SK-N-SH (cell line): ENCODE measurements around the gene OST4. TPM values are rescaled to one million over a fixed set of nuclear protein-coding genes. Genes with fewer than 3 reads are reported as not detected.

ENCODE experiments used
- CTCF ChIA-PET: fragments of 300-600, 350-600 bp; formaldehyde crosslinking; extraction: SDS; loops from one replicate; lab custom pipeline; 2021; lab: Yijun Ruan, JAX
- POLR2A ChIA-PET: fragments of 350-600 bp; sonication (Branson Sonifier 250); formaldehyde crosslinking; extraction: SDS; loops from one replicate; lab custom pipeline; 2020; ENCODE audit warnings: antibody characterized with exemption, inconsistent platforms; lab: Yijun Ruan, JAX
- DNase-seq: peaks from one replicate; pipeline ENCODE4 v3.0.0; 2012
- H2AFZ ChIP-seq: fragments of 200-600 bp; sonication (generic); 2 replicates; pipeline ENCODE4 v1.8.1; 2016; ENCODE audit warnings: antibody characterized with exemption, mild to moderate bottlenecking, low read depth
- H3F3A ChIP-seq: fragments of 200-600 bp; sonication (generic); replicated peaks from 2 replicates; pipeline ENCODE3; 2016; ENCODE audit warnings: antibody characterized with exemption, mild to moderate bottlenecking; ENCODE audit not compliant: insufficient read depth
- H3K27ac ChIP-seq, 2 experiments: fragments of 200-500 bp in 1 of 2; fragments of 200-600 bp in 1 of 2; sonication (Bioruptor generic) in 1 of 2; sonication (generic), shearing (Covaris generic) in 1 of 2; 2 replicates each; pipeline versions ENCODE4 v1.5.1 to v1.6.1; 2014 to 2016; ENCODE audit warnings: low read depth in 2 of 2, inconsistent platforms in 1 of 2, low read length in 1 of 2, mild to moderate bottlenecking in 1 of 2, mixed read lengths in 1 of 2
- H3K27me3 ChIP-seq: fragments of 200-600 bp; sonication (generic), shearing (Covaris generic); 2 replicates; pipeline ENCODE4 v1.6.1; 2016; ENCODE audit warnings: mixed run types; ENCODE audit not compliant: insufficient read depth
- H3K36me3 ChIP-seq, 2 experiments: fragments of 200-500 bp in 1 of 2; fragments of 200-600 bp in 1 of 2; sonication (Bioruptor generic) in 1 of 2; sonication (generic) in 1 of 2; replicated peaks in 1 of 2; 2 replicates each; pipeline versions ENCODE3 to v1.5.1; 2014 to 2016; ENCODE audit warnings: low read length in 1 of 2, mild to moderate bottlenecking in 1 of 2; ENCODE audit not compliant: insufficient read depth in 2 of 2, control insufficient read depth in 1 of 2
- H3K4me1 ChIP-seq, 2 experiments: fragments of 200-500 bp in 1 of 2; fragments of 200-600 bp in 1 of 2; sonication (Bioruptor generic) in 1 of 2; sonication (generic), shearing (Covaris generic) in 1 of 2; 2 replicates each; pipeline versions ENCODE4 v1.5.1 to v1.6.1; 2014 to 2016; ENCODE audit warnings: low read depth in 1 of 2, low read length in 1 of 2, mixed run types in 1 of 2; ENCODE audit not compliant: insufficient read depth in 2 of 2, control insufficient read depth in 1 of 2
- H3K4me2 ChIP-seq: fragments of 200-600 bp; sonication (generic), shearing (Covaris generic); 2 replicates; pipeline ENCODE4 v1.6.1; 2017; ENCODE audit warnings: mixed run types
- H3K4me3 ChIP-seq, 2 experiments: fragments of 200-500 bp in 1 of 2; fragments of 200-600 bp in 1 of 2; sonication (Bioruptor generic) in 1 of 2; sonication (generic), shearing (Covaris generic) in 1 of 2; 2 replicates each; pipeline versions ENCODE4 v1.5.1 to v1.8.1; 2014 to 2016; ENCODE audit warnings: low read depth in 2 of 2, inconsistent platforms in 1 of 2, low read length in 1 of 2, mild to moderate bottlenecking in 1 of 2, mixed read lengths in 1 of 2, moderate library complexity in 1 of 2
- H3K79me2 ChIP-seq: fragments of 200-600 bp; sonication (generic); 2 replicates; pipeline ENCODE4 v1.8.1; 2017; ENCODE audit warnings: mild to moderate bottlenecking; ENCODE audit not compliant: insufficient read depth
- H3K9ac ChIP-seq: fragments of 200-600 bp; sonication (generic); 2 replicates; pipeline ENCODE4 v1.6.1; 2017; ENCODE audit warnings: mixed run types
- H3K9me2 ChIP-seq: fragments of 200-600 bp; sonication (generic); 2 replicates; pipeline ENCODE4 v1.6.1; 2017; ENCODE audit warnings: mixed run types
- H3K9me3 ChIP-seq: fragments of 200-600 bp; sonication (generic); 2 replicates; pipeline ENCODE4 v1.6.1; 2017; ENCODE audit warnings: mixed run types, mild to moderate bottlenecking, moderate library complexity
- H4K20me1 ChIP-seq: fragments of 200-600 bp; sonication (generic); 2 replicates; pipeline ENCODE4 v1.6.1; 2017; ENCODE audit warnings: mild to moderate bottlenecking, mixed run types; ENCODE audit not compliant: insufficient read depth
- CHD2 ChIP-seq: fragments of 150-350 bp; IDR thresholded peaks from 2 replicates; pipeline ENCODE4 v1.6.1; 2018; ENCODE audit warnings: low read length; ENCODE audit not compliant: partially characterized antibody
- ELF1 ChIP-seq: IDR thresholded peaks from 2 replicates; pipeline ENCODE4 v1.4.0; 2012
- EP300 ChIP-seq, 2 experiments: IDR thresholded peaks; 2 replicates each; pipeline versions ENCODE4 v1.4.0 to v1.6.1; 2012; ENCODE audit warnings: borderline replicate concordance in 1 of 2, low read depth in 1 of 2, low read length in 1 of 2
- EZH2phosphoT487 ChIP-seq: fragments of 200-600 bp; sonication (generic); IDR thresholded peaks from 2 replicates; pipeline ENCODE4 v1.6.1; 2017; ENCODE audit warnings: low read depth, mixed run types, mild to moderate bottlenecking, antibody characterized with exemption, moderate library complexity, borderline replicate concordance
- FOXJ3 ChIP-seq: sonication (generic); formaldehyde crosslinking; IDR thresholded peaks from 2 replicates; pipeline ENCODE4 v1.5.1; 2020; ENCODE audit warnings: mild to moderate bottlenecking, missing genetic modification reagents
- MEF2A ChIP-seq: IDR thresholded peaks from 2 replicates; pipeline ENCODE4 v1.4.0; 2012; ENCODE audit warnings: low read depth, borderline replicate concordance
- POLR2AphosphoS5 ChIP-seq: IDR thresholded peaks from 2 replicates; pipeline ENCODE4 v1.6.1; 2012; ENCODE audit warnings: low read depth, low read length
- RAD21 ChIP-seq: IDR thresholded peaks from 2 replicates; pipeline ENCODE4 v1.6.1; 2012; ENCODE audit warnings: mild to moderate bottlenecking, low read length
- TAF1 ChIP-seq: IDR thresholded peaks from 2 replicates; pipeline ENCODE4 v1.6.1; 2012; ENCODE audit warnings: low read depth, mild to moderate bottlenecking, low read length, moderate library complexity, borderline replicate concordance
- TCF12 ChIP-seq: IDR thresholded peaks from 2 replicates; pipeline ENCODE4 v1.4.0; 2012
- WGBS: methylation state at CpG from one replicate; pipeline ENCODE4 v1.1.6; 2017; ENCODE audit warnings: low lambda C conversion rate; 5-methylcytosine and 5-hydroxymethylcytosine counted together
- polyA plus RNA-seq, 3 experiments: library from polyadenylated mRNA; depleted of rRNA; stranded (reverse); fragments of >200 nt; gene quantifications; 2 replicates each; pipeline ENCODE4 v1.2.3, GENCODE V29; 2012
- TF ChIP-seq, protein P1 (sequence below): IDR thresholded peaks from 2 replicates; pipeline ENCODE4 v1.4.0; 2012; ENCODE audit warnings: low read depth, borderline replicate concordance

OST4 gene
- polyA plus RNA-seq, 1 of the 3 experiments (the other 2 are of a cell fraction) = 1,851 TPM

DNA sequence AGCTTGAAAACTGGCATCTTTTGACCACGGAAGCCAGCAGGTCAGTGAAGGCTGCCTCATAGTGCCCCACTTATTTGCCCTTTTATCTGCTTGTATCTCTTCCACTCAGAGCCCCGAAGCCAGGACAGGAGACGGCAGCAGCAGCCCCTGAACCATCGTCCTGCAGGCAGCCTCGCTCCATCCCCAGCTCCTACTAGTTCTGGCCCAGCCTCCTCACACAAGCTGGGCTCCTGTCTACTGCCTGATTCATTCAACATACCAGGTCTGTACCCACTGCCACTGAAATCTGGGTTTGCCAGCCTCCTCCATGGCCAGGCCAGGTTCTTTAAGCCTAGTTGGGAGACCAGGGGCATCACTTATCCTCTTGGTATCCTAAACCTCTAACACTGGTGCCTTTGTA lies 4.1 kb downstream of the OST4 start:
- ChIA-PET CTCF (interaction anchor here (1.0 to 18.5 kb wide), 3 partner anchors 14 to 124 kb away, joined by 3 to 227 read pairs (median 107); partner anchors contain the start of genes AGBL5, EMILIN1 and KHK), POLR2A (interaction anchor here (0.7 to 3.4 kb wide), 7 partner anchors 9 to 32 kb away, joined by 3 to 10 read pairs (median 4); partner anchors contain the start of gene AGBL5)
- 98% methylated on average over 5 of the region's 5 CpGs for WGBS
- Histone ChIP-seq H3K9me2 (no peaks in the 10 kb centered on the region), H3K27ac (no peak overlapping the region), H3K4me1 (peaks cover 20 to 35% of the 10 kb centered on the region in 2 experiments), H4K20me1 (peaks cover 14% of the 10 kb centered on the region), H3K27me3 (no peaks in the 10 kb centered on the region), H3K9ac (no peak overlapping the region), H2AFZ (no peak overlapping the region), H3K4me2 (no peak overlapping the region), H3K4me3 (no peak overlapping the region), H3K9me3 (no peaks in the 10 kb centered on the region), H3F3A (peaks cover 23% of the 10 kb centered on the region), H3K36me3 (peaks cover 47 to 51% of the 10 kb centered on the region in 2 experiments), H3K79me2 (peaks cover 71% of the 10 kb centered on the region)
- TF ChIP-seq FOXJ3 (CRISPR knock-in tag) (no peak), EP300 (IDR thresholded peaks at IDR 0.05; ENCODE audit: borderline replicate concordance in 1 of 2, low read depth in 1 of 2, low read length in 1 of 2) (no peak), TAF1 (no peak), ELF1 (no peak), MEF2A (no peak), RAD21 (no peak), EZH2phosphoT487 (no peak), CHD2 (no peak)
- TF ChIP-seq, protein P1, sequence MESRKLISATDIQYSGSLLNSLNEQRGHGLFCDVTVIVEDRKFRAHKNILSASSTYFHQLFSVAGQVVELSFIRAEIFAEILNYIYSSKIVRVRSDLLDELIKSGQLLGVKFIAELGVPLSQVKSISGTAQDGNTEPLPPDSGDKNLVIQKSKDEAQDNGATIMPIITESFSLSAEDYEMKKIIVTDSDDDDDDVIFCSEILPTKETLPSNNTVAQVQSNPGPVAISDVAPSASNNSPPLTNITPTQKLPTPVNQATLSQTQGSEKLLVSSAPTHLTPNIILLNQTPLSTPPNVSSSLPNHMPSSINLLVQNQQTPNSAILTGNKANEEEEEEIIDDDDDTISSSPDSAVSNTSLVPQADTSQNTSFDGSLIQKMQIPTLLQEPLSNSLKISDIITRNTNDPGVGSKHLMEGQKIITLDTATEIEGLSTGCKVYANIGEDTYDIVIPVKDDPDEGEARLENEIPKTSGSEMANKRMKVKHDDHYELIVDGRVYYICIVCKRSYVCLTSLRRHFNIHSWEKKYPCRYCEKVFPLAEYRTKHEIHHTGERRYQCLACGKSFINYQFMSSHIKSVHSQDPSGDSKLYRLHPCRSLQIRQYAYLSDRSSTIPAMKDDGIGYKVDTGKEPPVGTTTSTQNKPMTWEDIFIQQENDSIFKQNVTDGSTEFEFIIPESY = no peak
- no peak for DNase-seq

DNA sequence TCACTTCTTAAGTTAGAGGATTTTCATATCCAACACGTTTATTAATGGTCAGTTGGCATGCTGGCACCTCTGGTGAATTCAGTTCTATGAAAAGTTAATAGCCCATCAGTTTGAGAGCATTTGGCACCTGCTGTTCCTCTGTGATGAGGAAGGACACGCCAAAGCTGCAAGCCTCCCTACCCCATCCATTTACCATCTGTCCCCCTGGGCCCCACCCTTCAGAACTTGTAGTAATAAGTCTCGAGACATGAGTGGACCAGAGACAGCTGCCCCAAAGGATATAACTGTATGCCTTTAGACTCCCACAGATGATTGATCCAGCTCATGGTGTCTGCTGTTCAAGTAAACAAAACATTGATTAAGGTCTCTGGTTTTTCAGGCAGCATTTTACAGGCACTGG lies 6.3 kb downstream of the OST4 start:
- no peak for DNase-seq
- 0 out of 2 replicates have a peak, but pooled peaks have one; percentile 11 for TF ChIP-seq POLR2AphosphoS5
- TF ChIP-seq TCF12 = no peak
- no peaks in the 10 kb centered on the region for H3K9me3 ChIP-seq
- H3K27ac ChIP-seq = no peak overlapping the region
- POLR2A ChIA-PET = interaction anchor here (2.4 to 3.4 kb wide), 3 partner anchors 9 to 14 kb away, joined by 10 to 12 read pairs (median 11); partner anchors contain the start of gene AGBL5
- H3K9me2 ChIP-seq = no peaks in the 10 kb centered on the region
- peaks cover 58% of the 10 kb centered on the region for H3K79me2 ChIP-seq
- peaks cover 47 to 51% of the 10 kb centered on the region in 2 experiments for H3K36me3 ChIP-seq
- H3K4me2 ChIP-seq = no peak overlapping the region
- peaks cover 23% of the 10 kb centered on the region for H3F3A ChIP-seq
- H3K4me1 ChIP-seq = peaks cover 12 to 25% of the 10 kb centered on the region in 2 experiments
- H3K4me3 ChIP-seq = no peak overlapping the region
- CTCF ChIA-PET = interaction anchor here (1.1 to 18.5 kb wide), 4 partner anchors 12 to 104 kb away, joined by 3 to 227 read pairs (median 59); partner anchors contain the start of genes AGBL5, EMILIN1 and KHK
- no peak overlapping the region for H3K9ac ChIP-seq
- H3K27me3 ChIP-seq = no peaks in the 10 kb centered on the region
- 89% methylated on average over 3 of the region's 3 CpGs for WGBS
- H2AFZ ChIP-seq = no peak overlapping the region
- peaks cover 14% of the 10 kb centered on the region for H4K20me1 ChIP-seq
